Mesendoderm (in vitro differentiated cells): Measurements from ENCODE around the gene NFYC.

Source experiments
- DNase-seq: peaks from one replicate; pipeline ENCODE4 v3.0.0; 2013
- H2AK5ac ChIP-seq: 2 replicates; pipeline ENCODE4 v1.6.1; 2013; ENCODE audit warnings: low read length, inconsistent platforms
- H2BK120ac ChIP-seq: 2 replicates; pipeline ENCODE4 v1.6.1; 2013; ENCODE audit warnings: low read depth, mild to moderate bottlenecking, low read length, moderate library complexity, mixed read lengths
- H2BK15ac ChIP-seq: replicated peaks from 2 replicates; pipeline ENCODE4 v1.6.1; 2013; ENCODE audit warnings: low read depth, mild to moderate bottlenecking, moderate library complexity
- H2BK5ac ChIP-seq: 2 replicates; pipeline ENCODE4 v1.6.1; 2013; ENCODE audit warnings: low read length, inconsistent platforms
- H3K18ac ChIP-seq: 2 replicates; pipeline ENCODE4 v1.6.1; 2013; ENCODE audit warnings: mild to moderate bottlenecking, low read length, mixed read lengths
- H3K23ac ChIP-seq: one replicate; pipeline ENCODE4 v1.6.1; 2013; ENCODE audit warnings: low read length
- H3K27ac ChIP-seq: 2 replicates; pipeline ENCODE4 v1.5.1; 2013; ENCODE audit warnings: low read depth, mild to moderate bottlenecking, inconsistent platforms, low read length, moderate library complexity
- H3K27me3 ChIP-seq: 2 replicates; pipeline ENCODE4 v1.6.1; 2013; ENCODE audit warnings: low read length, control low read depth, mild to moderate bottlenecking, inconsistent platforms; ENCODE audit not compliant: insufficient read depth, poor library complexity
- H3K36me3 ChIP-seq: 2 replicates; pipeline ENCODE4 v1.6.1; 2013; ENCODE audit warnings: low read length, inconsistent platforms; ENCODE audit not compliant: control insufficient read depth, insufficient read depth
- H3K4ac ChIP-seq: one replicate; pipeline ENCODE4 v1.6.1; 2013; ENCODE audit warnings: low read depth, mild to moderate bottlenecking, low read length, moderate library complexity
- H3K4me1 ChIP-seq: 2 replicates; pipeline ENCODE4 v1.6.1; 2013; ENCODE audit warnings: low read depth, low read length, inconsistent platforms; ENCODE audit not compliant: control insufficient read depth
- H3K4me2 ChIP-seq: 2 replicates; pipeline ENCODE4 v1.6.1; 2013; ENCODE audit warnings: low read length
- H3K4me3 ChIP-seq: 2 replicates; pipeline ENCODE4 v1.5.1; 2013; ENCODE audit warnings: mild to moderate bottlenecking, low read length
- H3K56ac ChIP-seq: one replicate; pipeline ENCODE4 v1.6.1; 2013; ENCODE audit warnings: low read length
- H3K79me1 ChIP-seq: 2 replicates; pipeline ENCODE4 v1.6.1; 2013; ENCODE audit warnings: low read length, inconsistent platforms
- H3K79me2 ChIP-seq: 2 replicates; pipeline ENCODE4 v1.6.1; 2013; ENCODE audit warnings: mild to moderate bottlenecking, low read length; ENCODE audit not compliant: control insufficient read depth, insufficient read depth
- H3K9ac ChIP-seq: 2 replicates; pipeline ENCODE4 v1.6.1; 2013; ENCODE audit warnings: low read length, inconsistent platforms
- H4K5ac ChIP-seq: one replicate; pipeline ENCODE4 v1.6.1; 2013; ENCODE audit warnings: low read length
- H4K8ac ChIP-seq: one replicate; pipeline ENCODE4 v1.6.1; 2013; ENCODE audit warnings: low read depth, mild to moderate bottlenecking, control low read depth, low read length, moderate library complexity
- WGBS: extraction: QIAGEN DNeasy Blood & Tissue Kit; methylation state at CpG from one replicate; pipeline ENCODE4 v1.1.7; 2013; ENCODE audit warnings: low lambda C conversion rate, missing lambda C conversion rate; ENCODE audit not compliant: insufficient coverage; ENCODE audit errors: extremely low coverage; 5-methylcytosine and 5-hydroxymethylcytosine counted together

NFYC gene

GRCh38 chr1:40781608-40781971, 90.1 kb downstream of the NFYC start:
- no peak overlapping the region for H3K9ac ChIP-seq
- no peak overlapping the region for H2BK5ac ChIP-seq
- no peak overlapping the region for H3K56ac ChIP-seq
- no peak overlapping the region for H2BK15ac ChIP-seq
- H3K4ac ChIP-seq = no peak overlapping the region
- whole genome bisulfite sequencing = no CpG with 5 or more reads among the region's 2 CpGs
- H3K4me2 ChIP-seq = no peak overlapping the region
- no peaks in the 10 kb centered on the region for H3K79me2 ChIP-seq
- no peak overlapping the region for H2BK120ac ChIP-seq
- H3K23ac ChIP-seq = no peak overlapping the region
- no peak overlapping the region for H4K8ac ChIP-seq
- no peak overlapping the region for H4K5ac ChIP-seq
- no peaks in the 10 kb centered on the region for H3K36me3 ChIP-seq
- H3K4me1 ChIP-seq = no peaks in the 10 kb centered on the region
- H3K79me1 ChIP-seq = no peaks in the 10 kb centered on the region
- no peak overlapping the region for H2AK5ac ChIP-seq
- no peak overlapping the region for H3K18ac ChIP-seq
- H3K27me3 ChIP-seq = peaks cover 12% of the 10 kb centered on the region
- no peak overlapping the region for H3K27ac ChIP-seq
- no peak overlapping the region for H3K4me3 ChIP-seq
- no peak for DNase-seq

- Histone ChIP-seq H4K5ac (no peak overlapping the region), H2BK120ac (no peak overlapping the region), H4K8ac (no peak overlapping the region), H3K27ac (no peak overlapping the region), H3K4me3 (no peak overlapping the region), H3K4ac (no peak overlapping the region), H3K27me3 (peaks cover 12% of the 10 kb centered on the region), H3K56ac (peak overlapping the region; percentile 74), H3K18ac (no peak overlapping the region), H3K4me1 (no peaks in the 10 kb centered on the region), H2BK15ac (no peak overlapping the region), H3K23ac (no peak overlapping the region), H3K4me2 (peak overlapping the region; percentile 45), H2AK5ac (no peak overlapping the region), H3K79me2 (no peaks in the 10 kb centered on the region), H3K79me1 (no peaks in the 10 kb centered on the region), H3K9ac (peak overlapping the region; percentile 45), H3K36me3 (no peaks in the 10 kb centered on the region), H2BK5ac (no peak overlapping the region)
- peak; percentile 62 for DNase-seq
- WGBS = no CpG with 5 or more reads among the region's 20 CpGs
Measured at GRCh38 chr1:40782371-40782956, 91.0 kb downstream of the NFYC start.

- Histone ChIP-seq H3K23ac (peak within 1 kb of the TSS; percentile 89), H3K4me1 (no peaks in the 10 kb centered on the region), H3K9ac (peak within 1 kb of the TSS; percentile 55), H3K4me3 (peak within 1 kb of the TSS; percentile 24), H3K18ac (no peak within 1 kb of the TSS), H3K27me3 (peaks cover 12% of the 10 kb centered on the region), H4K5ac (no peak within 1 kb of the TSS), H2AK5ac (no peak within 1 kb of the TSS), H2BK120ac (no peak within 1 kb of the TSS), H4K8ac (no peak within 1 kb of the TSS), H3K4ac (no peak within 1 kb of the TSS), H2BK5ac (no peak within 1 kb of the TSS), H3K4me2 (peak within 1 kb of the TSS; percentile 62), H3K56ac (peak within 1 kb of the TSS; percentile 74), H3K79me2 (no peaks in the 10 kb centered on the region), H3K36me3 (no peaks in the 10 kb centered on the region), H3K27ac (no peak within 1 kb of the TSS), H3K79me1 (no peaks in the 10 kb centered on the region), H2BK15ac (no peak within 1 kb of the TSS)
- DNase-seq = peak; percentile 51
- no CpG with 5 or more reads among the region's 73 CpGs for WGBS
Measured at GRCh38 chr1:40783001-40783905, 91.7 kb downstream of the NFYC start, which contains the start of gene KCNQ4. Gene KCNQ4 (plus strand): TSS chr1:40783787. CDS start chr1:40784094, 307 bp downstream.

GRCh38 chr1:40784141-40784770, 92.8 kb downstream of the NFYC start:
- Histone ChIP-seq H3K4me2 (peak overlapping the region; percentile 62), H3K79me1 (no peaks in the 10 kb centered on the region), H2BK120ac (no peak overlapping the region), H4K5ac (no peak overlapping the region), H2BK5ac (no peak overlapping the region), H3K36me3 (no peaks in the 10 kb centered on the region), H3K79me2 (no peaks in the 10 kb centered on the region), H3K56ac (peak overlapping the region; percentile 42), H2BK15ac (no peak overlapping the region), H3K23ac (no peak overlapping the region), H3K27me3 (peaks cover 12% of the 10 kb centered on the region), H3K4me3 (no peak overlapping the region), H2AK5ac (no peak overlapping the region), H3K18ac (no peak overlapping the region), H3K4me1 (no peaks in the 10 kb centered on the region), H3K9ac (peak overlapping the region; percentile 32), H3K4ac (no peak overlapping the region), H3K27ac (no peak overlapping the region), H4K8ac (no peak overlapping the region)
- WGBS = no CpG with 5 or more reads among the region's 63 CpGs
- peak; percentile 30 for DNase-seq

GRCh38 chr1:40784771-40785151, 93.3 kb downstream of the NFYC start:
- Histone ChIP-seq H3K4me1 (no peaks in the 10 kb centered on the region), H3K27me3 (peaks cover 12% of the 10 kb centered on the region), H3K79me2 (no peaks in the 10 kb centered on the region), H3K4me2 (no peak overlapping the region), H3K79me1 (no peaks in the 10 kb centered on the region), H3K4ac (no peak overlapping the region), H4K5ac (no peak overlapping the region), H4K8ac (no peak overlapping the region), H3K4me3 (no peak overlapping the region), H3K9ac (no peak overlapping the region), H2BK5ac (no peak overlapping the region), H3K56ac (no peak overlapping the region), H2BK15ac (no peak overlapping the region), H2AK5ac (no peak overlapping the region), H2BK120ac (no peak overlapping the region), H3K18ac (no peak overlapping the region), H3K27ac (no peak overlapping the region), H3K36me3 (no peaks in the 10 kb centered on the region), H3K23ac (no peak overlapping the region)
- no peak for DNase-seq
- WGBS = no CpG with 5 or more reads among the region's 10 CpGs
